UCSD-AML1 (cell line): Measurements from ENCODE around the gene NTSR2.

Experiments
- DNase-seq: peaks from one replicate; lab custom pipeline; 2025; ENCODE audit not compliant: unreplicated experiment; lab: John Stamatoyannopoulos, UW

The NTSR2 gene

GRCh38 chr2:11630855-11631254, 39.1 kb downstream of the NTSR2 start:
- DNase-seq, result no peak

DNA sequence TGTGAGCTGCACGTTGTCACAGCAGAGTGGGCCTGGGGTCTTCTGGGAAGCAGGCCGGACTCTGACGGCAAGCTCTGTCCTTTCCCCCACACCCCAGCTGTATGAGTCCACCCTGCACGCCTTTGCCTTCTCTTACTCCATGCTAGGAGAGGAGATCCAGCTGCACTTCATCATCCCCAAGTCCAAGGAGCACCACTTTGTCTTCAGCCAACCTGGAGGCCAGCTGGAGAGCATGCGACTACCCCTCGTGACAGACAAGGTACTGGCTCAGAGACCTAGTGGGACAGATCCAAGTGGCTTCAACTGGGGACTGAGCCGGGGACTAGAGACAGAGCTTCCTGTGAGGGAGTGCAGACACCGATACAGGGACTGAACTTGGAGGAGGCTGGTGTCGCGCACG, 40.1 kb downstream of the NTSR2 start:
- no peak for DNase-seq

DNA sequence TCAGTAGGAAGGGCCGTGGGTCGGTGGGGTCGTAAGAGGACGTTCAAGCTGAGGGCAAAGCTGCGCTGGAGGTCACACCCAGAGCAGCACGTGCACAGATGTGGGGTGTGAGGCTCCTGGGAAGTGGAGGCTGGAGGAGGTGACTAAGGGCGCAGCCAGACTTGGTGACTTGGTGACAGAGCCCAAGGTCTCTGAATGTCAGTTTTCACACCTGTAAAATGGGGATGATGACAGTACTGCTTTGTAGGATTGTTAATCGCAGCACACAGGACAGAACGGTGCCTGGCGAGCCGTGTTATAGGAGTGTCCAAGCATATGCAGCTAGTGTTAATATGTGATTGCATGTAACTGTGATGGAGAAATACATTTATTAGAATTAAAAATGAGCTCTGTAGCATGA, 40.8 kb downstream of the NTSR2 start:
- no peak for DNase-seq

DNA sequence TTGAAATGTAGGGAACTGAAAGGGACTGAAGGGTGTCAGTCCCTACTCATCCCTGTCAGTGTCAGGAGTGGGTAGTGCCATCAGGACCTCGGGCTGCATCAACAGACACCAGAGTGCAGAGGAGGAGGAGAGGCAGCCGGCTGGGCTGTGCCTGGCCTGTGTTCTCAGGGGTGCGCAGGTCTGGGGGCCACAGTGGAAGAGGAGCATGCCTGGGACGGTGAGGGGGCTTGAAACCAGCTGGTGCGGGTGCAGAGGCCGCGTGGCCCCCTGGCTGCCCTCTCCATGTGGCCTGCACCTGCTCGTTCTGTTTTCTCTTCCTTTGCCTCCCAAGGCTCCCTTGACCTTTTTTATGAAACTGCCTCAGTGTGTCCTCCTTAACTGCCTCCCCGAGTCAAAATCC, 41.3 kb downstream of the NTSR2 start:
- no peak for DNase-seq

DNA sequence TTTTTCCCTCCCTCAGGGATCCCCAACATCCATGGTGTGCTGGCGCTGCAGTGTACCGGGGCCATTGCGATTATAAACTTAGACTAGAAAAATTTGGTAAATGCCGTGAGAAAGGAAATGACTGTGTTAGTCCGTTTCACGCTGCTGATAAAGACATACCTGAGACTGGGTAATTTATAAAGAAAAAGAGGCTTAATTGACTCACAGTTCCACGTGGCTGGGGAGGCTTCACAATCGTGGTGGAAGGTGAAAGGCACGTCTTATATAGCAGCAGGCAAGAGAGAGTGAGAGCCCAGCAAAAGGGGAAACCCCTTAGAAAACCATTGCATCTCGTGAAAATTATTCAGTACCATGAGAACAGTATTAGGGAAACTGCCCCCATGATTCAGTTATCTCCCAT, 44.3 kb downstream of the NTSR2 start:
- DNase-seq, result no peak

DNA sequence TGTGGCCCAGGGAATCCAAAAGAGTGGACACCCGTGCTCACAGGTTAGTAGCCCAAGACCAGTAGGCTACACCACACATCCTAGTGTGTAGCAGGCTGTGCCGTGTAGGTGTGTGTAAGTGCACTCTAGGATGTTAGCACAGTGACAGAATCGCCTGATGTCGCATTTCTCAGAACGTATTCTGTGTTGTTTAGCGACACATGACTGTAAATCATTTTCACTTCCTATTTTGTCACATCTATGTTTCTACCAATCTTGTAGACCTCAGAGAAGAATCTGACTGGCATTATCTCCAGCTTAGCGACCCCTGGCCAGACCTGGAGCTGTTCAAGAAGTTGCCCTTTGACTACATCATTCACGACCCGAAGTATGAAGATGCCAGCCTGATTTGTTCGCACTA, 45.1 kb downstream of the NTSR2 start:
- DNase-seq, result no peak

- DNase-seq, result no peak
These were observed 47.4 kb downstream of the NTSR2 start for GRCh38 chr2:11622611-11623010.

DNA sequence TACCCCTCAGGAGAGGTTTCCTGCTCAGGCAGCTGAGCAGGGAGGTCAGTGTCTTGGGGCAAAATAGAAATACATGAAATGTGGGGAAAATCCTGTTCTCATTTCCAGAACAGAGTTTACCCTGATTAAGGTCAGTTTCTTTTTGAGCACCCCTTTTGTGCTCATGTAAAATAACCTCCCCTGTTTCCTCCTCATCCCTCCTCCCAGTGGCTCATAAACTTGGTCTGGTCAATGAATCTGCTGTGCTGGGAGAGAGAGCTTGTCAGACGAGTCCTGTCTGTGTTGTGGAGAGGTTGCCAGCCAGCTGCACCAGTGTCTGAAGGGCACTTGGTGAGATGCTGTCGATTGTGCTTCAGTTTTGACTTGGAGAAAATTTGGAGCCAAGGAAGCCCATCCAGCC, 48.6 kb downstream of the NTSR2 start:
- DNase-seq, result no peak

GRCh38 chr2:11618708-11619062, 51.3 kb downstream of the NTSR2 start:
- no peak for DNase-seq

- no peak for DNase-seq
These were observed 51.8 kb downstream of the NTSR2 start for GRCh38 chr2:11617984-11618707.

DNA sequence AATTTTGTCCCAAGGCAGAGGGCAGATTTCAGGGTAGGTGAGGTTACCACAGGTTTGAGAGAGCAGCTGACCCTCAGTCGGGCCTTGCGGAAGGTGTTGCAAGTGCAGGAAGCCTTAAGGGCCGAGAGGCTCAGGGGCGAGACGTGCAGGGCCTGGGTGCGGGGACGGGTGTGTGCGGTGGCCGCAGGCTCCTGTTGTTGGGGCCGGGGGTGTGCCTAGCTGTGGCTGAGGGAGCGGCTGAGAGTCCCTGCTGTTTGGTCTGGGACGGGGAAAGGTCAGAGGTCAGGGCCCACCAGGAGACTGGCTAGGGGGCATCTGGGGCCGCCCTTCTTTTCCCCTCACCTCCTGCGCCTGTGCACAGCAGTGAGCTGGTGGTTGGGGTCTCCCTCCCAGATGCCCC, 52.5 kb downstream of the NTSR2 start:
- DNase-seq, result no peak

- no peak for DNase-seq
These were observed 53.1 kb downstream of the NTSR2 start for GRCh38 chr2:11616851-11617415.

- DNase-seq, result no peak
These were observed 53.8 kb downstream of the NTSR2 start for GRCh38 chr2:11616097-11616687.

GRCh38 chr2:11615209-11615608, 54.8 kb downstream of the NTSR2 start:
- DNase-seq, result no peak

- DNase-seq, result no peak
These were observed 56.7 kb downstream of the NTSR2 start for GRCh38 chr2:11613297-11613696.

- DNase-seq, result no peak
These were observed 57.3 kb downstream of the NTSR2 start for GRCh38 chr2:11612553-11613215.

DNA sequence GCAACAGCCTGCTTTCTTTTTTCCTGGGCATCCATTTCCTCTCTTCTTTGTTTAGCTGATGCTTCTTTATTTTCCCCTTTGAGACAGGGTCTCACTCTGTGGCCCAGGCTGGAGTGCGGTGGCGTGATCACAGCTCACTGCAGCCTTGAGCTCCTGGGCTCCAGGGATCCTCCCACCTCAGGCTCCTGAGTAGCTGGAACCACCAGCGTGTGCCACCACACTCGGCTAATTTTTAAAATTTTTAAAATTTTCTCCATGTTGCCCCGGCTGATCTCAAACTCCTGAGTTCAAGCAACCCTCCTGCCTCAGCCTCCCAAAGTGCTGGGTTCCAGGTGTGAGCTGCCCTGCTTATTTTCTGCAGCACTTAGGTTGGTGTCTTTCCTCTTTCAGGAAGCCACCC, 58.7 kb downstream of the NTSR2 start:
- DNase-seq, result no peak

DNA sequence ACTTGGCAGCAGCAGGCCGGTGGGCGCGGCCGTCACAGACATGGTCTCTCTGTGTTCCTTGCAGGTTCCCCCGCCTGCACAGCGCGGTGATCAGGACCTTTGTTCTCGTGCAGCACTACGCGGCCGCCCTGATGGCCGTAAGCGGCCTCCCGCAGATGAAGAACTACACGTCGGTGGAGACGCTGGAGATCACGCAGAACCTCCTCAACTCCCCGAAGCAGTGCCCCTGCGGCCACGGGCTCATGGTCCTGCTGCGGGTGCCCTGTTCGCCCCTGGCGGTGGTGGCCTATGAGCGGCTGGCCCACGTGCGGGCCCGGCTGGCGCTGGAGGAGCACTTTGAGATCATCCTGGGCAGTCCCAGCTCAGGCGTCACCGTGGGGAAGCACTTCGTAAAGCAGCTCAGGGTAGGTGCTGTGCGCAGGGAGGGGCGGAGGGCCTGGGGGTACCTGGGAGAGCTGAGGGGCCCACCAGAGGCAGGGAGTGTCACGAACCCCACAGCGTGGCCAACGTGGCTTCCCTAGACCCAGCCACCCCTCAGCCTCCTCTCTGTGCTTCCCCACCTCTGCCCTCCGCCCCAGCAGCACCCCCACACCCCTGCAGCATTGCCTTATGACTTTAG, 59.3 kb downstream of the NTSR2 start:
- DNase-seq, result no peak
